Fibroblast of peridontal ligament (primary cell): ENCODE data around the gene AQP12A.
"Not testable (repeated sequence)": the region's sequence is repeated elsewhere in the genome, so short reads cannot be mapped to it uniquely, and the experiment has no call there.

Experiments used
- DNase-seq: peaks from one replicate; pipeline ENCODE4 v3.0.0-alpha.2; 2010; ENCODE audit errors: extremely low read depth

Gene AQP12A

GRCh38 chr2:240687741-240688552 lies 3.7 kb upstream of the AQP12A start:
- DNase-seq: no peak

GRCh38 chr2:240688553-240688919 lies 3.1 kb upstream of the AQP12A start:
- no peak for DNase-seq

DNA sequence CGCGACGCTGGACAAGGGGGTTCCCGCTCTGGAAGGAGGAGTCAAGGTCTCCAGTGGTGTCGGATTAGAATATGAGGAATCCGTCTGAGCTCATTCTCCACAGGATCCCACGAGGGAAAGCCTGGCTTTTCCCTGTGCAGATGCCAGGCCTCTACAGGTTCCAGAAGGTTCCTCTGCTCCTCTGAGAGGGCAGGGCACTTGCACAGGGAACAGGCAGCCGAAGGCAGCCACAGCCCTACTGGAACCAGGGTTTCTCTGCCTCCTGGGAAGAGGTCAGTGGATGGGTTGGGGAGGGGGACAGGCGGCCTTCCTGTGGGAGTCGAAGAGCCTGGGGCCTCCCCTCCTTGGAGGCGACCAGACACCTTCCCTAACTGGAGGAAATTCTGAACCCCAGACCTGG lies 1.7 kb upstream of the AQP12A start:
- DNase-seq: no peak

GRCh38 chr2:240690421-240691074 lies 1.1 kb upstream of the AQP12A start:
- DNase-seq: not testable (repeated sequence)

- DNase-seq: not testable (repeated sequence)
Observed at GRCh38 chr2:240691075-240691427, 615 bp upstream of the AQP12A start.

DNA sequence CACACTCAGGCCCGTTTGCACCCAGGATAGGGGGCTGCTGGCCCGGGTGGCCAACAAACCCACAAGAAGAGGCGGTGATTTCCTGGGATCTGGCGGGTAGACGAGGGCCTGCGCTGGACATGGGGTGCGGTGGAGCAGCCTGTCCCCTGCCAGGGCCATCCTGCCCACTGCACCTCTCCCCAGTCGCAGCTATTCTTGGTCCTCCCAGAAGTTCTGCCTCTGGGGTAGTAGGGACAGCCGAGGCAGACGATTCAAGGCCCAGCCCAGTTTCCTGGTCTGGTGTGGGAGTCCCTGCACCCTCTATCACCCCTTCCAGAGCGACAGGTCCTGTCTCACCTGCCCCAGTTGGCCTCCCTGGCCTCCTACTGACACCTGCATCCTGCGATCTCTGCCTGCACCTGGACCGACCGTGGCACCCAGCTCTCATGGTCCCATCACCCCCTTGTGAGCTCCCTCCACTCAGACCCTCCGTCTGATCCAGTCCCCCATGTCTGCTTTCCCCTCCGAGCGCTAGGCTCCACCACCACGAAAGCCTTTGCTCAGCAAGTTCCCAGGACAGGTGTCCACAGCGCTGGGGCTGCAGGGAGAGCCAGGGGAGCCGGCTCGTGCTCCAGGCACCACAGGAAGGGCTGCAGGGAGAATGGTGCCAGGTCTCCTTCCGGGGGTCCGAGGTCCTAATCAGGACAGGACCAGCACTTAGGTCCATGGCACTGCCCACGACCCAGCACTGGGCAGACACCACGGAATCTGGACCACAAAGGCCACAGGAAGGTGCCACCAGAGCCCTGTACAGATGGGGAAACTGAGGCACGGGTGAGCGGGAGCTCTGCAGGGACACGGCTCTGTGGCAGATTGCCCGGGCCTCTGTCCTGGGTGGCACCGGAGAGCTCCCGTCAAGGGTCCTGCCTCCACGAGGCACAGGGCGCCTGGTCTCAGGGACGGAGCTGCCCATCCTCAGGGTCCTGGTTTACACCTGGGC lies 1.2 kb downstream of the AQP12A start:
- not testable (repeated sequence) for DNase-seq

DNA sequence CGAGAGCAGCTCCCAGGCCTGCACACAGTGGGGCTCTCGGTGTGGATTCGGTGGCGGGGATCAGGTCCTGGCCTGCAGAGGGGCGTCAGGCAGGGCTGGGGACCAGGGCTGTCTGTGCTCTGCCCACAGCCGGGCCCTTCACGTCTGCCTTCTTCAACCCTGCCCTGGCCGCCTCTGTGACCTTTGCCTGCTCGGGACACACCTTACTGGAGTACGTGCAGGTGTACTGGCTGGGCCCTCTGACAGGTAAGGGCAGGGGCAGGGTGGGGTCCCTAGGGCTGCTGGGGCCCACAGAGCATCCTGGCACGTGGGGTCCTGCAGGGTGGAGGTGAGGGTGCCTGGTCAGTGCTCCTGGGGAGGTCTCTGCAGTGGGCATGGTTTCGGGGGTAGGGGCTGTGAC lies 2.6 kb downstream of the AQP12A start:
- DNase-seq: not testable (repeated sequence)

DNA sequence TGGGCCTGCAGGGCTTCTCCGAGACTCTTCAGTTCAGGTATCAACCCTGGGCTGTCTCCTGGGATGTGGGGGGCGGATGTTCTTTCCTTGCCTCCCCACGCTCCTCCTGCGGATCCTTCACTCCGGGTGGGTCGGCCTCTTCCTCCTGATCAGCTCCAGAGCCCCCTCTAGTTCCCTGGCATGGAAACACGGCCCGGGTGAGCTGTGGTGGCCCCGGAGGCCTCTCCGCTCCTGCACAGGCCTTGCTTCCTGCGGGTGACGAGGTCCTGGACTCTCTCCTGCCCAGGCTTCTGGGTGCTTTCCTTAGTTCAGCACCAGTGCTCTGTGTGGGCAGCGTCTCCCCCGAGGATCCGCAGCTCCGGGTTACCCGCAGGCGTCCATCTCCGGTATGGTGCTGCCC lies 3.9 kb downstream of the AQP12A start:
- not testable (repeated sequence) for DNase-seq

DNA sequence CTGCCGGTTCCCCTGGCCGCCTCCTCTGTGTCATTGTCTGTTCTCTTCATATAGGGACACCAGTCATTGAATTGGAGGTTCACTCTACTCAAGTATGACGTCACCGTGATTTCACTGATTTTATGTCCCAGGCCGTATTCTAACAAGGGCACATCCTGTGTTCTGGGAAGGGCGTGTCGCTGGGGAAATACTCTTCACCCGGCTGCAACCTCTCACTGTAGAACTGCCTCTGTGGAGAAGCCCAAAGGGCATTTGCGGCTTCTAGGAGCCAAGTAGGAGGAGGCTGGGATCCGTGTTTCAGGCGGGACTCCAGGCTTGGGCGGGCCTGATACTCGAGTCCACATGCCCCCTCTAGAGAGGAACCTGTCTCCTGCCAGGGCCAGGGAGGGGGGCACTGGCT lies 4.8 kb downstream of the AQP12A start:
- not testable (repeated sequence) for DNase-seq

DNA sequence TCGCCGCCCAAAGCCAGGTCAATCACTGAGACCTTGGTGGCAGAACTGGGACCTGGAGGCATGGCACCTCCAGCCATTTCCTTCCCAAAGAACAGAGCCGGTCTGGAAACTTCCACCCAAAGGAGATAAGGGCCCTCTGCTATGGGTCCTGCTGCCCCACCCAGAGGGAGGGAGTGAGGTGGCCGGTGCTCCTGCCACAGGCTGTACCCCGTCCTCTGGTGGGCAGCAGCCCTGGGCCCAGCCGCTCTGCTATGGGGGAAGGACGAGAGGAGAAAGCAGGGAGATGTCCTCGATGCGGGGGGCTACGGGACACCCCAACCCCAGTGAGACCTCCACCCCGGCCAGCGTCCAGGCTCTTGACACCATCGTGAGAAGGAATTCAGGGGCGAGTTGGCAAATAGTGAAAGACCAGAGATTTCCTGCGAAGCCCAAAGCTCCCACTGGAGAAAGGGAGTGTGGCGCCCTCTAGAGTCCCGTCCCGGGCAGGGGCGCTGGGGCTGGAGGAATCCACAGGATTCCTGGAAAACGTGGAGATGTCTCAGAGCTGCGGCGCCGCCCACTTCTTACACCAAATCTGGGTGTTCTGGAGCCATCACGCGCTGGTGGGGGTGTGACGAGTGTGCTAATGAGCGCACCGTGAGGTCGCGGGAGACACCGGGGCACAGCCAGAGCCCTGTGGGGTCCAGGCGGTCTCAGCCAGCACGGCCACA lies 7.3 kb downstream of the AQP12A start:
- DNase-seq: not testable (repeated sequence)

DNA sequence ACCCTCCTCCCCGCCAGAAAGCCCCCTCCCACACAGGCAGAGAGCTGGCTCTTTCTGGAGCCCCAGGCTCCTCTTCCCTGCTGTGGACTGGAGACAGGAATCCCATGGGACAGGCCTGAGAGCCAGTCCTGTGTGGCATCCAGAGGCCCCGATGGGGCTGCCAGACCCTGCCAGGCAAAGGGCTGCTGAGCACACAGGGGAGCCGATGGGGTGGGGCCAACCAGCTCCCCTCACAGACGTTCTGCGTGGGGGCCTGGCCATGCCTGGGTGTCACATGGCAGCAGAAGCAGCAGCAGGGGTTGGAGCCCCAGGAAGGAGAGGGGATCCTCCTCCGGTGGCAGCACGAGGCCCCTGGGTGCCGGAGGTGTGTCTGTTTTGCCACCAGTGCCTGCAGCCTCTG lies 8.2 kb downstream of the AQP12A start:
- DNase-seq: not testable (repeated sequence)

- DNase-seq: not testable (repeated sequence)
Observed at GRCh38 chr2:240700616-240701015, 8.9 kb downstream of the AQP12A start.

GRCh38 chr2:240701091-240701735 lies 9.5 kb downstream of the AQP12A start:
- DNase-seq: no peak

GRCh38 chr2:240701736-240702639 lies 10.3 kb downstream of the AQP12A start:
- no peak for DNase-seq

GRCh38 chr2:240702640-240703011 lies 11.0 kb downstream of the AQP12A start:
- DNase-seq: no peak

- no peak for DNase-seq
Observed at GRCh38 chr2:240703417-240704341, 12.0 kb downstream of the AQP12A start.

- DNase-seq: no peak
Observed at GRCh38 chr2:240704651-240705050, 13.0 kb downstream of the AQP12A start.

DNA sequence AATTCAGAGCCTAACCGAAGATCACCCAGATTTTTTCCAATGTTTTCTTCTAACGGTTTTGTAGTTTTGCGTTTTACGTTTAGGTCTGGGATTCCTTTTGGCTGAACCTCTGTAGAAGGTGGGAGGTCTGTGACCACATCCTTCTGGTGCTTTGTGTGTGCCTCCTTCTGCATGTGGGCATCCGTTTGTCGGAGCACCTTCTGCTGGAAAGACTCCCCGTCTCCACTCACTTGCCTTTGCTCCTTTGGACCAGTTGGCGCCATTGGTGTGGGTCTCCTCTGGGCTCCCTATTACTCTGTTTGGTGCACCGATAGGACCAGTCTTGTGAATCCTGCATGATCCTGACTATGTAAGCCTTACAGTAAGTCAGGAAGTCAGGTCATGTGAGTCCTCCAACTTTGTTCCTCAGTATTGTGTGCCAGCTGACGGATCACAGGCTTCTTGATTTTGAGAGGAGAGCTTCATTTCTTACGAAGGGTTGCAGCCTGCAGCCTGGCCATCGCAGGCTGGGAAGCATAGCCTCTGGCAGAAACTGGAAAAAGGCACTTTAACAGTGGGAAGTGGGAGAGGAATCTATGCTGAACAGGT lies 13.6 kb downstream of the AQP12A start:
- no peak for DNase-seq
